NOMO-1 treated with dmso at 0.1 percent for 144 hours (cell line): ENCODE measurements around the gene KIAA0232.
"Not testable (repeated sequence)": the region's sequence is repeated elsewhere in the genome, so short reads cannot be mapped to it uniquely, and the experiment has no call there.

Source experiments
- DNase-seq: peaks from one replicate; lab custom pipeline; 2025; ENCODE audit not compliant: unreplicated experiment; lab: John Stamatoyannopoulos, UW

The KIAA0232 gene

DNA sequence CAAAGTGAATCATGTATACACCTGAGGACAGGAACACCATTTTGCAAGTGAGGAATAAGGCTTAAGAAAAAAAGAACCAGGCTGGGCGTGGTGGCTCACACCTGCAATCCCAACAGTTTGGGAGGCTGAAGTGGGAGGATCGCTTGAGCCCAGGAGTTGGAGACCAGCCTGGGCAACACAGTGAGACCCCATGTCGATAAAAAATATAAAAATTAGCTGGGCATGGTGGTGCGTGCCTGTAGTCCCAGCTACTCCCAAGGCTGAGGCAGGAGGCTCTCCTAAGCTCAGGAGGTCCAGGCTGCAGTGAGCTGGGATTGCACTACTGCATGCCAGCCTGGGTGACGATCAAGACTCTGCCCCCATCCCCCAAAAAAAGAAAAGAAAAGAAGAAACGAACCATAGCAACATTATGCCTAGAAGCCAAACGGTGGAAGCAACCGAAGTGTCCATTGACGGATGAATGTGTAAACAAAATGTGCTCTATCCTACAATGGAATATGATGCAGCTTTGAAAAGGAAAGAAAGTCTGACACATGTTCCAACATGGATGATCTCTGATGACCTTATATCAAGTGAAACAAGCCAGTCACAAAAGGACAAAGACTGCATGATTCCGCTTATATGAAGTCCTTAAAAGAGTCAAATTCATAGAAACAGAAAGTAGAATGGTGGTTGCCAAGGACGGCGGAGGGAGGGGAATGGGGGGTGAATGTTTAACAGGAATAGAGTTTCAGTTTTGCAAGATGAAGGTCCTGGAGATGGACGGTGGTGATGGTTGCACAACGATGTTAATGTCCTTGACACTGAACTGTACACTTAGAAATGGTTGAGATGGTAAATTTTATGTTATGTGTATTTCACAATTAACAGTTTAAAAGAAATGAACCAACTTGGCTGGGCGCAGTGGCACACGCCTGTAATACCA lies 8.6 kb upstream of the KIAA0232 start:
- DNase-seq: peak; percentile 69

DNA sequence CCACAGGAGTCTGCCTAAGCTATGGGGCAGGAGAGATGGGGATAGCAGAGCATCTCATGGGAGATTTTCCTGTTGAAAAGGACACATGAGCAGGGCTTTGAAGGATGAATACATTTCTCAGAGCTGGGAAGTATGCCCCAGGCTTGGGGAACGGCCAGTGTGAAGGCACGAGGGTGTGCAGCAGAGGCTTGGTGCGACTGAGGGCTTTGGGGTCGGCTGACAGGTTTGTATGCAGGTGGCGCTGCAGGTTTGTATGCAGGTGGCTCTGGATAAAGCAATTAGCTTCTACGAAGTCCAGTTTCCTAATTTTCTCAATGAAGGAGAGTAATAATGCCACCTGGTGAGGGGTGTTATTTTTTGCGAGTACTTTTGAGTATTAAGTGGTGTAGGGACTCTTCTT lies 6.8 kb upstream of the KIAA0232 start:
- no peak for DNase-seq

DNA sequence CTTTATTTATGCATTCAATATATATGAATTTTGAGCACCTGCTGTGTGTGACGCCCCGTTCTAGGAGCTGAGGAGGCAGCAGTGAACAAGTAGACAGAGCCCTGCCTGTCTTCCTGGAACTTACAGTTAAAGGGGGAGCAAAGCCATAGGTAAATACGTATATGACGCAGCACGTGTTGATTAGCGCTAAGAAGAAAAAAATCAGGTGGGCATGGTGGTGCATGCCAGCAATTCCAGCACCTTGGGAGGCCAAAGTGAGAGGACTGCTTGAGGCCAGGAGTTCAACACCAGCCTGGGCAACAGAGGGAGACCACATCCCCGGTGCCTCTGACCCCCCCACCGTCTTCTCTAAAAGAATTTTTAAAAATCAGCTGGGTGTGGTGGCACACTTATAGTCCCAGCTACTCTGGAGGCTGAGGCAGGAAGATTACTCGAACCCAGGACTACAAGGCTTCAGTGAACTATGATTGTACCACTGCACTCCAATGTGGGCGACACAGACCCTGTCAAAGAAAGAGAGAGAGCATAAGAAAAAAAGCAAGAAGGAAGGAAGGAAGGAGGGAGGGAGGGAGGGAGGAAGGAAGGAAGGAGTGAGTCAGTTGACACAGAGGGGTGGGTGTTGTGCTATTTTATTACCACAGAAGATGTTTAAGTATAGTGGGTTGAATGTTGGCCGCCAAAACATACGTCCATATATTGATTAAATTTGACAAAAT lies 5.4 kb upstream of the KIAA0232 start:
- no peak for DNase-seq

DNA sequence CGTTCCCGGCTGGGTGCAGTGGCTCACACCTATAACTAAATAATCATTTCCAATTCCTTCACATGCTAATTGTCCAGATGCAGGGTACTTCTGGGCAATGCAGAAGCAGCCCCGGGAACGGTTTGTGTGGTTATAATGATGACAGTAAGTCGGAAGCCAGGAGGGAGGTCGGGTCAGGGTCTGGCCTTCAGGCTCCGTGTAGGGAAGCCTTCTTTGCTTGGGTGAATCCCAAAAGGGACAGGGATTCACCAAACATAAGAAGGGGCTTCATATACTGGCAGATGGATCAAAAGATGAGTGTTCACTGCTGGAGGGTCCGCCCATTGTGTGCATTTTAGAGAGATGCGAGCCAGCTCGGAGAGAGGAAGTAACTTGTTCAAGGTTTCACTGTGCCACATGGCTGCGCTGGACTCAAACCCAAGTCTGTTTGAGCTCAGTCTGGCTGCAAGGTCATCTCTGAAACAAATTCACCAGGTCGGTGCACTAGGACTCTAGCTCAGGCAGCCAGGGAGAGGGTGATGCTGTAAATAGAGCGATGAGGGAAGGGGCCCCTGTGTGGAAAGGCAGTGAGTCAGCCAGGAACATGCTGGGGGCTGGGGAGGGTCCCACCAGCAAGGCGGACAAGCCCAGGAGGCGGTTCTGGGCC lies 4.8 kb upstream of the KIAA0232 start:
- DNase-seq: peak; percentile 69

DNA sequence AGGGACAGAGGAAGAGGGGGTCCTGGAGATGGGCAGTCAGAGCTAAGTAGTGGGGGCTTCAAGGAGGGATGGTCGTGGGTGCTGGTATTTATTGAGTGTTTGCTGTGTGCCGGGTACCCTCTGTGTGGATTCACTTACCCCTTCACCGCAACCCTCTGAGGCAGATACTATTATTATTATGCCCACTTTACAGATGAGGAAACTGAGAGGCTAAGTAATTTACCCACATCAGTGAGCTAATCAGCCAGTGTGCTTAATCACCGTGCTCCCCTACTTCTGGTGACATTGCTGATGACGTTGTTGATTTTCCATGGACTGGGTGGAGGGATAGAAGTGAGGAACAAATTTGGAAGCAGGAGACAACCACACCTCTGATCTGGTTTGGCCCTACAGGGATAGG lies 4.1 kb upstream of the KIAA0232 start:
- DNase-seq: no peak

DNA sequence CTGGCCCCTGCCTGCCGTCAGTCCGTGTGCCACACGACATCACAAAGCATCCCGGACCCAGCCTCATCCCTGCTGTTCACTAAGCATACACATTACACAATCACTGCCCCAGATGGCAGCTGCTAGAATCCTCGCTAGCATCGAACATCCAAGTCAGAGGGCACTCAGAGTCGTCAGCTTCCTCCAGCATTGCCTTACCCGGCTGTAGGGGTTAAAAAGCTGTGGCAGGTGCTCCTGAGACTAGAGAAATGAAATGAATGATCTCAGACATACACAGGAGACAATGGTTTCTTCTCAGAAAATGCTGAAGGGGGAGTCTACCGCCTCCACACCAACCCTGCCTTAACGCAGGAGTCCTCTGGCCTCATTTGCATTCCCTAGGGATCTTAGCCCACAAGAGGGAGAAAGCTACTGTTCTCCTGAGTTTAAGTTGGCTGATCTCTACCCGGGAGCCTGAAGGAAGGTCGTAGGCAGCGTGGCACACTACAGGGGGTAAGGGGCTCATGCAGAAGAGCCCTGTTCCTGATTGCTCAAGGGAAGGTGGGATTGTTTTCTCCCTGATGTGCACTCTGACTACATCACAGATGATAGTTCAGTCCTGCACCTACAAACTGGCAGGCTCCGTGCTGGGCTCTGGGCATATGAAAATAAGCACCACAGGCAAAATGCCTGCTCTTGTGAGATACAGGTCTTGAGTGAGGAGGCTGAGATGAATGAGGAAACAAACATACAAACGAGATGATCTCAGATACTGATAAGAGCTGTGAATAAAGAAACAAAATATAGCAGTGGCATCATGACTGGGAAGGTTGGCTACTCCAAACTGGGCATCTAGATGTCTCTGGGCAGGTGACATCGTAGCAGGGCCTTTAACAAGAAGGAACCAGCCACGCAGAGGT lies 2.6 kb upstream of the KIAA0232 start:
- DNase-seq: no peak

DNA sequence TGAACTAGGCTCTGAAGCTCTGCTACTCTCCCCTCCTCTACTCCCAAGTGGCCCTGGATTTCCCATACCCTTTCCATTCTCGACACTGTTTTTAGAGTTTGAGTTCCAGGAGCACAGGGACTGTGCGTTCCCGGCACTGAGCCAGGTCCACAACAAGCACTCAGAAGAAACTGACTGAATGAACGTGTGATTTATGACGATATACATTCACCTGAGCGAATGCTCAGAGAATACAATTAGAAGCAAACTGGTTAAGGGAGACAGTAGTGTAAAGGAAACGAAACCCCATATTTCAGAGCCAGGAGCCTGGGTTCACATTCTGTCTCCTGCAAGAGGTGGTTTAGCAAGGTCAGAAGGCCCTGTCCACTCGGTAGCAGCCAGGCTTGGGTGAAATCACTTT lies 1.4 kb upstream of the KIAA0232 start:
- DNase-seq: no peak

DNA sequence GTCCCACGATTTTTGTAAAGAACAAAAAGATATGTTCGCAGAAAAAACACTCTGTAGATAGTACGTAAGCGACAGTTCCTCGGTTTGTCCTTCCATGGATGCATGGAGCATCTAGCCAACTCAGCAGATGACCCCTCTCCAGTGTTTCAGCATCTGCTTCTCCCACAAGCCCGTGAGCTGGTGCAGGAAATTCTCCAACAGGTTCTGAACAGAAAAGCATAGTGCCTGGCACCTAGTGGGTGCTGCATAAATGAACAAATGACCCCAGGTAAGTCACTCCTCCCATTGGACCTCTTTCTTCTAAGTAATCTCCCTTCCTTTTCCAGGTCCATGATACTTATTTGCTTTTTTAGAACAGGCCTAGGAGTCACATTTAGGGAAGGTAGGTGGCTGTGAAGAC lies 966 bp upstream of the KIAA0232 start:
- no peak for DNase-seq

DNA sequence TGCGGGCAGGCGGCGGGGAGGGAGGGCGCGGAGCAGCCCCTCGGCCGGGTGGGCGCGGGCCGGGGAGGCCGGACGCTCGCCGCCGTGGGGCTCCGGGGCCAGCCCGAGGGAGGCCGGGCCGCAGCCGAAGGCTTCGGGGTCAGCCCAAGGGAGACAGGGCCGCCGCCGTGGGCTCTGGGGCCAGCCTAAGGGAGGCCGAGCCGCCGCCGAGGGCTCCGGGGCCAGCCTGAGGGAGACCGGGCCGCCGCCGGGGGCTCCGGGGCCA lies 251 bp downstream of the KIAA0232 start:
- no peak for DNase-seq

DNA sequence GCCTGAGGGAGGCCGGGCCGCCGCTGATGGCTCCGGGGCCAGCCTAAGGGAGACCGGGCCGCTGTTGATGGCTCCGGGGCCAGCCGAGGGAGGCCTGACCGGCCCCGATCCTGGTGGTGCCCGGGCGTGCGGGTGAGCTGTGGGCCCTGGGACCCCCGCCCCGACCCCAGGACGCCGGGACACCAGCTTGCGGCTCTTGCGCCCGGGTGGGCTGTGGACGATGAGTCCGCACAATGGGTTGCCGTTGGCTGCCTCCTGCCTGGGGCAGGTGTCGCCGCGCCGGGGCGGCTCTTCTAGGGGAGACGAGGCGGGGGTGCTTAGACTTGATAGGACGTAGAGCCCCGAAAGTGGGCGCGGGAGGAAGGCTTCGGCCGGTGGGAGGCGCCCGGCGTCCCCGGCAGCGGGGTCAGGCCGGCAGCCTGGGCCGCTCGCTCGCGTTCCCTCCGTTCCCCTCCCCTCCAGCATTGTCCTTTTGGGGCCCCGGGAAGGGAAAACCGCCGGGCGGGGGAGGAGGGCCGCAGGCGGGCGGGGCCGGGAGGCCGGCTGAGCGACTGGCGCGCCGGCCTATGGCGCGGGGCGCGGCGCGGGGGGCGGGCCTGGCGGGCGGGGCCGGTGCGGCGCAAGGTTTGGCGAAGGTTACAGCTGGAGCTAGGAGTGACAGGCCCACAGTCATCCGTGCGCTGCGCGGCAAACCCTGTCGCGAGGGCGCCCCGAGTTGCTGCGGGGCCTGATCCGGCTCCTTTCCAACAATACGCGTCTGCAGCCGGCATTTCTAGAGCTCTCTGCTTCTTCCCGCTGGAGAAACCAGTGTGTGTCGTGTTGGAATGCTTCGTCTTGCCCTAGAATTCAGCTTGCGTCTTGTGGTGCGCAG lies 819 bp downstream of the KIAA0232 start:
- peak; percentile 84 for DNase-seq

DNA sequence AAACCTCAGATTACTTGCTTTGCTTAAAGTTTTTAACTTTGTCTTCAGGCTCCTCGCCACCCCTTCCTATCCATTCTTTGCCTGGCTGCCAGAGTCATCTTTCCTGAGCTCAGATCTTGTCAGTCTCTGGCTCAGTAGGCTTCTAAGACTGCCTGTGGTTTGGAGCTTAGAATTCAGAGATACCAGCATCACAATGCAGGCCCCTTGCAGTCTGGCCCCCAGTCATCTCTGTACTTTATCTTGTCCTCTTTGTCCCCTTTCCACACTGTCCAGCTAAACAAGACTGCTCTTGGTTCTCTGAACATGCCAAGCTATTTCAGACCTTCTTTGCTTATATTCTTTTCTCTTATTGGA lies 3.0 kb downstream of the KIAA0232 start:
- DNase-seq: no peak

DNA sequence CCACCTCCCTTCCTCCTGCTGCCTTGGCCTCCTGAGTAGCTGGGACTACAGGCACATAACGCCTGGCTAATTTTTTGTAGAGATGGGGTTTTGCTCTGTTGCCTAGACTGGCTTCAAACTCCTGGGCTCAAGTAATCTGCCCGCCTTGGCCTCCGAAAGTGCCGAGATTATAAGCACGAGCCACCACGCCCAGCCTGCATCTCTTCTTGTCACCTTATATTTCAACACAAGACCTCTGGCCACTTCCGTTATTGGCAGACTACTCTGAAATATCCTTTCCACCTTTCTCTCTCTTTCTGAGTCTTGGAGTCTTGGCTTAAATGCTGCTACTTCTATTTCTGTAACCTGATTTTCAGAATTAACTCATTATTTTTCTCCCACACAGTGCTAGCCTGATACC lies 5.6 kb downstream of the KIAA0232 start:
- peak; percentile 62 for DNase-seq

DNA sequence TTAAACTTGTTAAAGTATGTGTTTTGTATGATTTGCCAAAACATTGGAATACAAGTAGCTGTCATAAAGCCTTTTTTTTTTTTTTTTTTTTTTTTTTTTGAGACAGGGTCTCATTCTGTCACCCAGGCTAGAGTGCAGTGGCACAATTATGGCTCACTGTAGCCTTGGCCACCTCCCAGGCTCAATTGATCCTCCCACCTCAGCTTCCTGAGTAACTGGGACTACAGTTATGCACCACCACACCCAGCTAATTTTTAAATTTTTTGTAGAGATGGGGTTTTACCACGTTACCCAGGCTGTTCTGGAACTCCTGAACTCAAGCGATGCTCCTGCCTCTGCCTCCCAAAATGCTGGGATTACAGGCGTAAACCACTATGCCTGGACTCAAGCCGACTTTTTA lies 8.7 kb downstream of the KIAA0232 start:
- DNase-seq: not testable (repeated sequence)

DNA sequence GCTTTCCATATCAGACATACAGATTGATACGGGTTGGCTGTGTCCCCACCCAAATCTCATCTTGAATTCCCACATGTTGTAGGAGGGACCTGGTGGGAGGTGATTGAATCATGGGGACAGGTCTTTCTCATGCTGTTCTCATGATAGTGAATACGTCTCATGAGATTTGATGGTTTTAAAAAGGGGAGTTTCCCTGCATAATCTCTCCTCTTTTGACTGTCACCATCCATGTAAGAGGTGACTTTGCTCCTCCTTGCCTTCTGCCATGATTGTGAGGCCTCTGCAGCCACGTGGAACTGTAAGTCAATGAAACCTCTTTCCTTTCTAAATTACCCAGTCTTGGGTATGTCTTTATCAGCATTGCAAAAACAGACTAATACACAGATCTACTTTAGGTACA lies 9.3 kb downstream of the KIAA0232 start:
- DNase-seq: not testable (repeated sequence)

DNA sequence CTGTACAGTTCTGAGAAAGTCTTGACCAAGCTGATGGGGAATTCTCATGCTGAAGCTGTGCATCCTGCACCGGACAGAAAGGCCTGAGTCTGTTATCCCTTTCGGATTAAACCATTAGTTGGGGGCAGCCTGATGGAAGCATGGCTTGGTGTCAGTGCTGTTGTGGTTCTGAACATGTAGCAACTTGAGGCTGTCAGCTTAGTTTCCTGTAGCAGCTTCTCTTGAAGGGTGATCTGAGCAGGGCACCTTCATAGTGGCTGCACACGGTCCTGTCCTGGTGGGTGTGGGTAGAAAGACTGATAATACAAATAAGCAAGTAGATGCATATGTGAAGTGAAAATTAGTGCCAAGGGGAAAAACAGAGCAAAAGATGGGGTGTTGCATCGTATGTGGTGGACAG lies 11.7 kb downstream of the KIAA0232 start:
- DNase-seq: no peak

DNA sequence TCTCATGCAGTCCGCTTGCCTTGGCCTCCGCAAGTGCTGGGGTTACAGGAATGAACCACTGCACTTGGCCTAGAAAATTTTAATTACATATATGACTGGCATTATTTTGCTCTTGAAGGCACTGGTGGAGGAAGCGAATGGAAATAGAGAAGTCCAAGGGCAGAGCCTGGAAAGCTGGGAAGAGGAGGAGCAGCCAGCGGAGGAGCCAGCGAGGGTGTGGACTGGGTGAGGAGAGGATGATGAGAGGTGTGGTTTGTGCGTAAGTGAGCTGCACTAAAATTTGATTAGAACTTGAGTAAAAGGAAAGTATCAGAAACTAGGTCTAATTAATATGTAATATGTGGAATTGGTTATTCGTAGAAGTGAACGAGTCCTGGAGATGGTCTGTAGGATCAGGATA lies 13.3 kb downstream of the KIAA0232 start:
- no peak for DNase-seq

DNA sequence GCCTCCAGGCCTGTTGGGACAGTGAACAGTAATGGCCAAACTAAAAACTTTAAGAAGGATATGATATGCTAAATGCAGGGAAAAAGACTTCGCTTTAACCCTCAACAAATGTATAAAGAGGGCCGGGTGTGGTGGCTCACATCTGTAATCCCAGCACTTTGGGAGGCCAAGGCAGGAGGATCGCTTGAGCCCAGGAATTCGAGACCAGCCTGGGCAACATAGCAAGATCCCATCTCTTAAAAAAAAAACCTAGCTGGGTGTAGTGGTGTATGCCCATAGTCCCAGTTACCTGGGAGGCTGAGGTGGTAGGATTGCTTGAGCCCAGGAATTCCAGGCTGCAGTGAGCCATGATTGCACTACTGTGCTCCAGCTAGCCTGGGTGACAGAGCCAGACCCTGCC lies 14.8 kb downstream of the KIAA0232 start:
- DNase-seq: not testable (repeated sequence)

DNA sequence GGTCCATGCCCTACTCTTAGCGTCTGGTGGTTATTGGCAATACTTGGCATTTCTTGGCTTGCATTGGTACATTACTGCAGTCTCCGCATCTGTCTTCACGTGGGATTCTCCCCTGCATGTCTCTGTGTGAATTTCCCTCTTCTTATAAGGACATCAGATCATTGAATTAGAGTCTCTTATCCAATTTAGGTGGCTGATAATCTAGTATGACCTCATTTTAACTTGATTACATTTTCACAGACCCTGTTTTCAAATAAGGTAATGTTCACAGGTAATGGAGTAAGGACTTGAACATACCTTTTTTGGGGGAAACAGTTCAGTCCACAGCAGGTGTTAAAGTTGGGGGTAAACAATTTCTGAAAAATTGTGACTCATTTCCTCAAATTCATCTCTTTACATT lies 16.6 kb downstream of the KIAA0232 start:
- DNase-seq: no peak

DNA sequence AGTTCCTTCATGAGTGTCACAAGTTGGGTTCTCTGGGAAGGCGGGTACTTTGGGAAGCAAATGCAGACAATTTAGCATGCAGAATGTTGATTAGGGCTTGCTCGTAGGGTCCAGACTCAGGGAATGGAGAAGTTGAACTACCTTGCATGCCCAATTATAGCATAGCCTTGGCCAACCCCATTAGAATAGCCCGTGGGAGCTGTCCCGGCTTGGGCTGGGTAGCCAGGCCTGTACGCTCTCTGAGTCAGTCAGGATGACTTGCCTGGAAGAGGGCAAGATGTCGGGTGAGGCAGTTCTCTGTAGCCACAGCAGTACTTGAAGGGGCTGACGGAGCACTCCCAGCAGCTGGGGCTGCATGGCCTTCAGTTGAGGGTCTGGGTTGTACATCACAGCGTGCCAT lies 19.5 kb downstream of the KIAA0232 start:
- no peak for DNase-seq

DNA sequence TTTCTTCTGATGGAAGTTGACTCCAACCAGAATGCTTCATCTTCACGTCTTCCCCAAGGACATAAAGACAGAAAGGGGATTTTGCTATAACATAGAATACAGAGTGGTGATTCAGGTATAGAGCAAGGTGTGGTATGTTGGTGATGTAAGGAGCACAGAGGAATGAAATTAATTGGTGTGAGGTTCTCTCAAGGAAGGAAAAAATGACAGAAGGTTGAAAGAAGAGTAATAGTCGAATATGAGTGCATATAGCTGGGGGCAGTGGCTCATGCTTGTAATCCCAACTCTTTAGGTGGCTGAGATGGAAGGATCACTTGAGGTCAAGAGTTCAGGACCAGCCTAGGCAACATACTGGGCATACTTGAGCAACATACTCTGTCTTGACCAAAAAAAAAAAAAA lies 20.1 kb downstream of the KIAA0232 start:
- DNase-seq: no peak
